ENCODE results near the gene KCNK4. TPM values are rescaled to one million over a fixed set of nuclear protein-coding genes. Genes with fewer than 3 reads are reported as not detected.

KCNK4 gene
- not detected in 2 replicates for total RNA-seq

DNA sequence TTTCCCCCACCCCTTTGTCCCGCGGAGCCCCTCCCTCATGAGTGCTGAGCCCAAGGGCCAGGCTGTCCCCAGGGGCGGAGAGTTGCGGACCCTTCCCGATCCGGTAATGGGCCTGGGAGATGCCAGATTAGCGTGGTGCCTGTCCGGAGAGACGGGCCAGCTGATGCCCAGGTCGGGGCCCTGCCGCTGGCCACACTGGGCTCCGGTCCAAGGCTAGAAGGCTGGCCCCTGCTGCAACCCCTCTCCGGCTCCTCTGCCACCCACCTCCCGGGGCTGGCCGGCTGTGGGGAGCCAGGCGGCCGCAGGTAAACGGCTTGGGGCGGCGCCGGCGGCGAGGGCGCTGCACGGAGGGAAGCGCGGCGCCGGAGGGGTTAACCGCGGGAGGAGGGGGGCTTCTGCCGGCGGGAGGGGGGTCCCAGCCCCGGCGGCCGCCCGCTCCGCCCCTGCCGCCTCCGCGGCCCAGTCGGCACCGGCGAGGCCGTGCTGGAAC is at the start of gene KCNK4:
TSS of gene KCNK4 (plus strand) at position 41 of the 490 bp plus-strand sequence. CDS start 1,717 bp downstream, outside the sequence.

DNA sequence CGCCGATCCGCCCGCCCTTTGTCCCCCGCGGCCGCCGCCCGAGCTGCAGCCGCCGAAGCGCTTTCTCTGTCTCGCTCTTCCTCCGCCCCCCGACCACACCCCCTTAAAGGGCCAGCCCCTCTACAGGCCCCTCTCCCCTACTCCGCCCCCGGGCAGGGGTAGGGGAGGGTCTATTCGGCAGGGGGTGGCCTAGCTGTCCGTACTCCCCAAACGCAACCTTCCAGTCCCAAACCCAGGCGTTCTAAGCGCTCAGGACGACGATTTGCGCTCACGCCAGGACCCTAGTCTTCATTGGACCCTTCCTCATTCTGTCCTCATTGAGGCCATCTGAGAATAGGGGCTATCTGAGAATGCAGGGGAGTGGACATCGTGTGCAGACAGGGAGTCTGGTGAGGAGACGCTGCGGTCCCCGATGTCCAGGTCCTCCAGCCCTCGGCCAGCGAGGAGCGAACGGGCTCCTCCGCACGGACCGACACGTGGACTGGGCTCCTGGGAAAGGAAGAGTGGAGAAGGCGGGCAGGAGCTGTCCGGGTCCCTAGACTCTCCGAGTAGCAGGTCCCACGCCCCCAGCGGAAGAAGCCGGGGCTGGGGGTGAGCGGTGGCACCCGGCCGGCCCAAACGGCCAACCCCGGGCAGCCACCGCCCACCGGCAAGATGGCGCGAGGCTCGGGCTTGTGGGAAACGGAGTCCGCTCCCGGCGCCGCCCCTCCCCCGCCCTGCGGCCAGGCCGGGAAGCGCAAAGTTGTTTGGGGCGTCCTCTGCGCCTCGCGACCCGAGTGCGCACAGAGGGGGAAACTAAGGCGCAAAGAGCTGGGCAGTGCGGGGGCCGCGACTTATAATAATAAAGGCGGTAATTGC is 44.0 kb upstream of the KCNK4 start, which contains the start of gene PPP1R14B:
TSS of gene PPP1R14B (minus strand) at position 73 of the 858 bp plus-strand sequence. CDS start 270 bp downstream, outside the sequence.

DNA sequence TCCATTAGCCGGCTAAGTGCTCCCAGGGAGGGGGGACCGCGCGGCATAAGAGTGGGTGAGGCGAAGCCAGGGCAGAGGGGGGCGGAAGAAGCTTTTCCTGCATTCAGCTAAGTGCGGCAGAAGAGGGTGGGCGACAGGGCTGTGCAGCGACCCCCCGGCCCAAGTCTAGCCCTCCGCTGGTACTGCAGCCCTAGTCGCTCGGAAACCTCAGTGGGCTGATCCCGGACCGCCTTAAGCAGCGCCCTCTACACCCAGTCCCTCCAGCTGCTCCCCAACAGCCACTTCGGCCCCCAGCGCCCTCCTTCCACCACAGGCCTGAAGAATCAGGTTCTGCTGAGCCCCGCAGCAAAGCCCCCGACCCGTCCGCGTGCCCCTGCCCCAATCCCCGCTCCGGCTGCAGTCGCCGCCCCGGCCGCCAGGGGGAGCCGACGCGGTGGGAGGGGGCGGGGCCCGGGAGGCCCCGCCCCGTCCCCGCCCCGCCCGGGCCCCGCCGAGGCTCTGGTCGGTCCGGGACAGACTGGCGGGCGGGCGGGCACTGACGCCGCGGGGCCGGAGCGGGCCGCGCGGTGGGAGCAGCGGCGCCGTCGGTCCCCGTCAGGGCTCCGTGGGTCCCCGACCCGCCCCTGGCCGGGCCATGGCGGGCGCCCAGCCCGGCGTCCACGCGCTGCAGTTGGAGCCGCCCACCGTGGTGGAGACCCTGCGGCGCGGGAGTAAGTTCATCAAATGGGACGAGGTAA is 39.9 kb upstream of the KCNK4 start, which contains the start of gene PLCB3:
TSS of gene PLCB3 (plus strand) at position 515 of the 737 bp plus-strand sequence. CDS start at position 635, 120 bp downstream.

DNA sequence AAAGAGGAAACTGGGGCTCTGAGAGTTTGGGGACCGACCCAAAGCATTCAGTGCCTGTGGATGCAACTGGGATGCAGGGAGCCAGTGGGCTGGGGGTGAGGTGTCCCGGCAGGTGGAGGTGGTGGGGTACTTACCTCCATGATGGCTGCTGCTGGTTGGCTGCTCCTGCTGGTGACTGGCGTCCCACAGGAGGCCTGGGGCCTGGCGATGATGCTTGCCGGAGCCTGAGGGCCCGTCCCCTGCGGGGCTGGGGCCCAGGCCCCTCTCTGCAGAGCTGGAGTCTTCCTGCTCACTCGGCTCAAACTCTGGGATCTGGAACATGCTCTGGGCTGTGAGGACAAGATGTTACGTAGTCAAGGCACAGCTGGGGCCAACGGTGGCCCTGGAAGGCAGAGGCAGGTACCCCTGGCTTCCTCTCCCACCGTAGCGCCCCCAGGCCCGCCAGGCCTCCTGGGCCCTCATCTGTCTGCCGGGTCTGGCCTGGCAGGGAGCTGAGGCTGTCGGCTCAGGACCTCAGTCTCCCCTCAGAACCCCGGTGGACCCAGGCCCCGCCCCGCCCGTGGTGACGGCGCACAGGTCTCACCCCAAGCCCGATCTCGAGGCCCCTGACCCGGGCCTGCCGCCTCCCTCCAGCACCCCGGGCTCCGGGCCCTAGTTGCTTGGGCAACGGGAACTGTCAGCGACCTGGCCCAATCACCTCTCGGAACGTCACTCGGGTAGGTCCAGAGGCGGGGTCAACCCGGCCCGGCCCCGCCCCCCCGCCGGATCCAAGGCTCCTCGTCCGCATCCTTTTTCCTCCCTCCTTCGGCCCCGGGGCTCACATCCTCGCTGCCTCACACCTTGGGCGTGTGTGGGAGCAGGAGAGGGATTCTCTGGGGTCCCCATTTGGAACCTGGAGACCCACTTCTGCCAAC is 6.8 kb upstream of the KCNK4 start, which contains the start of gene BAD:
TSS of gene BAD (minus strand) at position 618 of the 914 bp plus-strand sequence. CDS start at position 321, 297 bp downstream.

GRCh38 chr11:64284962-64285884 is 5.9 kb upstream of the KCNK4 start, which contains the start of gene GPR137:
GPR137 (plus strand) TSS chr11:64285848; CDS start chr11:64286525, 677 bp downstream.

DNA sequence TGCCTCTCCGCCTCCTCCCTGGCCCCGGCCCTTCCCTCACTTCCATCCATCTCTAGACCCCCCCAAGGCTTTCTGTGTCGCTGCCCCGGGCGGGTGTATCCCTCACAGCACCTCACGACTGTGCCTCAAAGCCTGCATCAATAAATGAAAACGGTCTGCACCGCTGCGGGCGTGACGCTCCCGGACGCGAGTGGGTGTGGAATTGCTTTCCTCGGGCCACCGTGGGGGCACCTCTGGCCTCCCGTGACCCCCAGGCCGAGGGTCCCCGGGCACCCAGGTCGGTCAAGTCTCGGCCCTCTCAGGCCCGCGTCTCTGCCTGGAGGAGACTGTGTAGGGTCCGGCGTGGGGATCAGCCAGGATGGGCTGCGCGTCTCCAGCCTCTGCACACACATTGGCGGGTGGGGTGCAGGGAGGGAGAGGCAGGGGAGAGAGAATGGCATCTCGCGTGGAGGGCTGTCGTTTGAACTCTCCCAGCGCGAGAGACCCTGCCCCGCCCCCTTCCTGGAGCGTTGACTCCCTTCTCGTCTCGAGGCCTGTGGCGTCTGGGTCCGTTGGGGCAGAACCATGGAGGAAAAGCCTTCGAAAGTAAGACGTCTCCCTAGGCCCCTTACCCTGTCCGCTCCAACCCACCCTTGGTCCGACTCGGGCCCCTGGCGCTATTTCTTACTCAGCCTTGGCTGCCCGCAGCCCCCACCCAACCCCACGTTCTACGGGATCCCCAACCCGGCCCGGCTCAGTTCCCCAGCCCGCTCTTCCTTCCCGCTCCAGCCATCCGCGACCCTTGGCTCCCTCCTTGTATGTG is 8.9 kb downstream of the KCNK4 start, which contains the start of gene CATSPERZ:
TSS of gene CATSPERZ (plus strand) at position 512 of the 802 bp plus-strand sequence. CDS start at position 565, 53 bp downstream.

GRCh38 chr11:64305075-64305690 is 14.1 kb downstream of the KCNK4 start, which contains the start of gene ESRRA:
ESRRA (plus strand) TSS chr11:64305524; CDS start chr11:64307180, 1,656 bp downstream.

DNA sequence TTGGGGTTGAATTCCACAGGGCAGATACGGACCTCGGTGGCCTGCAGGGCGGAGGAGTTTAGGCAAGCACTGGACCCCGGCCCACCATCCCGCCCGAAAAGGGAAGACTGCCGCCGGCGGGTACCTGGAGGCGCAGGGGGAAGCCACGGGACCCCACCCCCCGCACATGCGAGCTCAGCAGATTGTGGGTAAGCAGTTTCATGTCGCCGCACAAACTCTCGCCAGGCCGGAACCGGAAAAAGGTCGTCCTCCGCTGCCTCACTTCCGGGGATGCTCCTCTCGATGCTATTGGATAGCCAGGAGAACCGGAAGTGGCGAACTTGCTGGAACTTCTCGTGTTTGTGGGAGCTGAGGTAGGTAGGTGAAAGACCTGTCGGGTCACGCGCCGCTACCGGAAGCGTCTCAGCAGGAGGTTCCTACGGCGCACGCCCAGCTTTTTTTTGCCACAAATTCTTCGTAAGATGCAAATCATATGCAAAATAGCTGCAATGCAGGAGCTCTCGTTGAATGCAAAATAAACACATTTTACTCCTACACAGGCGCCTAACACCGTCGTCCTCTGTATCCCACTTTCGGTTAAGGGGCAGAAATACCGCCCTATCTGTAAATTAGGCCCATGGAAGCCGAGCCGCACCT is 26.3 kb downstream of the KCNK4 start, which contains the start of gene TRMT112:
TSS of gene TRMT112 (minus strand) at position 235 of the 636 bp plus-strand sequence. CDS start at position 202, 33 bp downstream.

GRCh38 chr11:64317961-64318765 is 27.1 kb downstream of the KCNK4 start, which contains the start of gene PRDX5:
PRDX5 (plus strand) TSS chr11:64318121; CDS start chr11:64318216, 95 bp downstream.

DNA sequence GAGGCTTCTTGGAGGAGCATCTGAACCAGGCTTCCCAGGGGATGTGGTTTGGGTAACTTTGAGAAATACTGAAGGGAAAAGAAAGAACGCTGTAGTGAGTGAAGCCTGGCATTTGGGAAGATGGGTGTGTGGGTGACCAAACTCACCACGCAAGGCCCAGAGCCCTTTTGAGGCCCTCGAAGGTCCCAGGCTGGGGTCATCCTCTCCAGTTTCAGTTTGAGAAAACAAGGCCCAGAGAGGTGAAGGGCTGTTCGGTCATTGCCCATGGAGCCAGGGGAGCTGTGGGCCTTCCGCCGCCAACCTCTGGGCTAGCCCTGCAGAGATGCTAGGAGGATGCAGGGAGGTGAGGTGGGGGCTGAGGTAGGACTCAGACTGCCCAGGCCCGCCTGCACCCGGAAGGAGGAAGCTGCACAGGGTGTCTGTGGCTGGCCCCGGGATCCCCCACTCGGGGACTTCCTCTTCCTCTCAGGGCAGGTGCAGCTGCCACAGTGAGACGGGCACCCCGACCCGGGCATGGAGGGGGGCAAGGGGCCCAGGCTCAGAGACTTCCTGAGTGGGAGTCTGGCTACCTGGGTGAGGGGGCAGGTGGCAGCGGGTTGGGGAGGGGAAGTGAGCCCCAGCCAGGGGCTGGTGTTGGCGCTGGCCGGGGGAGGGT is 48.8 kb downstream of the KCNK4 start, which contains the start of gene CCDC88B:
TSS of gene CCDC88B (plus strand) at position 451 of the 655 bp plus-strand sequence. CDS start at position 514, 63 bp downstream.

Other genes with a start within 250 kb of the KCNK4 start
- gene MACROD1, start 125.2 kb upstream of the KCNK4 start, total RNA-seq = 18.4 and 41.7 TPM in 2 replicates
- gene STIP1, start 105.1 kb upstream of the KCNK4 start, total RNA-seq = 138 and 185 TPM in 2 replicates
- gene FERMT3, start 84.6 kb upstream of the KCNK4 start, total RNA-seq = 3.6 and 8.5 TPM in 2 replicates
- gene TRPT1, start 65.1 kb upstream of the KCNK4 start, total RNA-seq = 64.4 and 82.9 TPM in 2 replicates
- 39.0 and 63.1 TPM in 2 replicates for gene NUDT22, start 65.0 kb upstream of the KCNK4 start, total RNA-seq
- gene DNAJC4, start 60.8 kb upstream of the KCNK4 start, total RNA-seq = 18.0 and 40.4 TPM in 2 replicates
- gene VEGFB, start 56.7 kb upstream of the KCNK4 start, total RNA-seq = 48.2 and 62.8 TPM in 2 replicates
- 33.4 and 79.1 TPM in 2 replicates for gene FKBP2, start 50.2 kb upstream of the KCNK4 start, total RNA-seq
- 78.9 and 300 TPM in 2 replicates for gene PPP1R14B, start 44.4 kb upstream of the KCNK4 start, total RNA-seq
- 22.6 and 29.1 TPM in 2 replicates for gene PLCB3, start 39.8 kb upstream of the KCNK4 start, total RNA-seq
- gene BAD, start 6.6 kb upstream of the KCNK4 start, total RNA-seq = 106 and 169 TPM in 2 replicates
- gene GPR137, start 5.5 kb upstream of the KCNK4 start, total RNA-seq = 20.8 and 33.3 TPM in 2 replicates
- not detected in 2 replicates for gene CATSPERZ, start 9.1 kb downstream of the KCNK4 start, total RNA-seq
- gene ESRRA, start 14.2 kb downstream of the KCNK4 start, total RNA-seq = 35.4 and 38.3 TPM in 2 replicates
- 318 and 364 TPM in 2 replicates for gene TRMT112, start 26.3 kb downstream of the KCNK4 start, total RNA-seq
- 293 and 486 TPM in 2 replicates for gene PRDX5, start 26.8 kb downstream of the KCNK4 start, total RNA-seq
- 1.0 and 1.8 TPM in 2 replicates for gene CCDC88B, start 48.9 kb downstream of the KCNK4 start, total RNA-seq
- gene RPS6KA4, start 67.9 kb downstream of the KCNK4 start, total RNA-seq = 23.2 and 38.4 TPM in 2 replicates

All from epithelial cell of alveolus of lung (primary cell).